ENCODE data around the gene UBE2L6.

GRCh38 chr11:57512646-57513451, 54.6 kb downstream of the UBE2L6 start:
- no peak for TF ChIP-seq EZH2 (IDR thresholded peaks at IDR 0.05; ENCODE audit: borderline replicate concordance, low read length)
- TF ChIP-seq CTCF (conservative IDR thresholded peaks at IDR 0.05 in 1 of 2, IDR thresholded peaks at IDR 0.05 in 1 of 2; ENCODE audit: extremely low read depth in 1 of 2, insufficient read depth in 1 of 2, low read depth in 1 of 2, low read length in 2 of 2) = no peak

Data from mammary epithelial cell (primary cell).